Uterus (tissue), 2 donors: ENCODE measurements around the gene S1PR4.

Source experiments
- CTCF ChIP-seq, 4 experiments: fragments of 200-600 bp in 2 of 4; fragments of 450-650 bp in 2 of 4; sonication (generic) in 2 of 4; IDR thresholded peaks; one replicate each; pipeline ENCODE4 v1.5.1; 2016 to 2019; ENCODE audit warnings: antibody characterized with exemption in 4 of 4, mild to moderate bottlenecking in 2 of 4, moderate library complexity in 1 of 4
- POLR2A ChIP-seq, 2 donors: fragments of 450-650 bp; IDR thresholded peaks; one replicate each; pipeline ENCODE4 v1.6.1; 2016; ENCODE audit warnings: antibody characterized with exemption in 2 of 2, mild to moderate bottlenecking in 1 of 2, moderate library complexity in 1 of 2

GRCh38 chr19:3179739-3180293 is 1.2 kb downstream of the S1PR4 start:
- no peak for TF ChIP-seq CTCF (IDR thresholded peaks at IDR 0.05)
- no peak for TF ChIP-seq POLR2A (IDR thresholded peaks at IDR 0.05)
